GM18526 (cell line): ENCODE results near the gene NVL.

Source experiments
- POLR2A ChIP-seq: IDR thresholded peaks from 3 replicates; pipeline ENCODE4 v1.6.1; 2011; ENCODE audit not compliant: insufficient read length; ENCODE audit errors: extremely low read depth

NVL gene

DNA sequence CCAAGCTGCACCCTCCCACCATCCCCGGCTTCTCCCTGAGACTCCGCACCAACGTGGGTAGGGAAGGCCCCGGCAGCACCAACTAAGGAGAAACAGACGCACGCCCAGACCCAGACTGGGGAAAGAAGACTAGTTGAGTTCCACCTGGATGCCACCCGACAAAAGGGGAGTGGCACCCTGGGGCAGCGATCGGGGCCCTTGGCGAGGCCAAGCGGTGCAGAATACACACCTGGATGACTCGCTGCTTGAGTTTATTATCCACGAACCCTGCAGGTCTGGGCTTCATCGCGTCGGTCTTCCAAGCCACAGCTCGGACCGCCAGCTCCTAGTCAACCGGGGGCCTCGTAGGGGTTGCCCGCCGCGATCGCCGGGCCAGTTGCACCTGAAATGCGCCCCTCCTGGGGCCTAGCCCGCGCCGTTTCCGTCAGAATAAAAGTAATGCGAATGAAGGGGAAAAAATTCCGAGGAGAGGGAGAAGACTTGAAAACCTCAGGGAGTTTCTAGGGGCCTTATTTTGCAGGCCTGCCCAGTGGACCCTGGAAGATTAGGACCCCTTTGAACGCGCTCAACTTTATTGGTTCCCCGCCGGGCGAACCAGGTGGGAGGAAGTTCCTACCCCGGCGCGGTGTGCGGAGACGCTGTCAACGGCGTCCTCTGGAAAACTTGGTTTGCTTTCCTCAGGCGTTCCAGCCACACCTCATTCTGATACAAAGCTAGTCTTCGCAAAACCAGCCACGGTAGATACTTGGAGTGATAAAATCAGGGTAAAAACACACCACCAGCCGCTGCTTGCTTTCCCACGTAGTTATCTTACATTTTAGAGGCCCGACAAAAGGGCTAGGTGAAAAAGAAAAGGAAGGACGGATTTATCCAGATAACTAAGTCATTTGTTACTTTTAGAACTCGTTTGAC lies at the start of gene NVL:
NVL (minus strand) TSS at position 331 of the 912 bp plus-strand sequence; CDS start at position 286, 45 bp downstream.
- peak; percentile 83 for TF ChIP-seq POLR2A

DNA sequence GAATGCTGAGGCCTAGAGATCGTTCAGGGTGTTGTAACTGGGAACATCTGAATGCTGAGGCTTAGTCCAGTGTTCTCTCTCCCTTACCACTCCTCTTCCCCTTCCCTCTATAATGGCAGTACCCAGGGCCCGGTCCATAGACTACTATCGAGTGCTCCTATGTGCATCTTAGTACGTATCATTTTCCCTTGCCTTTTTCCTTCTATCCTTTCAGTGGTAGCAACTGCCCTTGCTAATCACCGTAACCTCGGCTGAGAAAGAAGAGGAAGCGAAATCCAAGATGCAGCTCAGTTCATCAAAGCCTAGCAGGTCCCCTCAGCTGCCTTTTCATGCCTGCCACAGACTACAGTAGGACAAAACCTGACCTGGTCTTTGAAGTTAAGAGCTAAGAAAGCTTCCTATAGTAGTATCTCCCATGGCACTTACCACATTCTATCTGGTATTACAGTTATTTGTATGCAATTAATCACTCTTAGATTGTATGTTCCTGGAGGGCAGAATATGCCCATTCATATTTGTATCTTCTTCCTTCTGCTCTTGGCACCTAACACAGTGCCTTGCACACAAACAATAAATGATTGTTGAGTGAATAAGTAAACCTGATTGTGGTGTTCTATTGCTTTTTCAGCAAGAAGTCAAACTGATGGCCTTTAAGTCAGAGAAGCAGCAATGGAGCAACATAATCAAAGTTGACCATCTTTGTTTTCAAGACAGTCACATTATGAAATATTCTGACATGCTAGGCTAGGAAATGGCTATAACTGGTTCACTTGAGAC lies 49.1 kb upstream of the NVL start:
- TF ChIP-seq POLR2A, result no peak

- no peak for TF ChIP-seq POLR2A
These were observed 47.7 kb upstream of the NVL start for GRCh38 chr1:224377676-224378006.

- TF ChIP-seq POLR2A, result no peak
These were observed 45.1 kb upstream of the NVL start for GRCh38 chr1:224375059-224375458.

DNA sequence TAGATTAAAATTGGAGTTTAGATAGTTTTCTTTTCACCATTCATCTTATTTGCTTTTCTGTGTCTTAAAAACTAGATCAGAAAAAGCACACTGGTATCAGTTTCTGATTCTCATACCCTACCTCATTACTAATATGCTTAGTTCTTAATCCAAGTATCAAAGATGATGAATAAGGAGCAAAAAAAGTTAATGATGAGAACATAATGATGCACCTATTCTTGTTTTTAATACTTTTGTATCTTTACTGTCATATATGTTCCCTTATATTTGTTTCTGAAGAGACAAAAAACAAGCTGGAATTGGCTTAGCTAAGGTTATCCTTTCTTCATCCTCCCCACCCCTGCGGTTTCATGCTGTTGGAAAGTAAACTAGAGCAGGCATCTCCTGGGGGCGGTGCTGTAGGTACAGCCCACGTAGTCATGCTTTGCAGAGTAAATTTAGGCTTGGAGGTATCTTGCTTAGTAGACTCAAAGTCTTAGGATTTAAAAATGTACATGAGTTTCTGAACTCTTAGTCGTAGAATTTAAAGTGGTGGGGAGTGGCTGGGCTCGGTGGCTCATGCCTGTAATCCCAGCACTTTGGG lies 43.1 kb upstream of the NVL start:
- no peak for TF ChIP-seq POLR2A

GRCh38 chr1:224368409-224368808 lies 38.4 kb upstream of the NVL start:
- no peak for TF ChIP-seq POLR2A

- TF ChIP-seq POLR2A, result no peak
These were observed 29.2 kb upstream of the NVL start for GRCh38 chr1:224359207-224359606.

- TF ChIP-seq POLR2A, result no peak
These were observed 28.3 kb upstream of the NVL start for GRCh38 chr1:224358237-224358636.

DNA sequence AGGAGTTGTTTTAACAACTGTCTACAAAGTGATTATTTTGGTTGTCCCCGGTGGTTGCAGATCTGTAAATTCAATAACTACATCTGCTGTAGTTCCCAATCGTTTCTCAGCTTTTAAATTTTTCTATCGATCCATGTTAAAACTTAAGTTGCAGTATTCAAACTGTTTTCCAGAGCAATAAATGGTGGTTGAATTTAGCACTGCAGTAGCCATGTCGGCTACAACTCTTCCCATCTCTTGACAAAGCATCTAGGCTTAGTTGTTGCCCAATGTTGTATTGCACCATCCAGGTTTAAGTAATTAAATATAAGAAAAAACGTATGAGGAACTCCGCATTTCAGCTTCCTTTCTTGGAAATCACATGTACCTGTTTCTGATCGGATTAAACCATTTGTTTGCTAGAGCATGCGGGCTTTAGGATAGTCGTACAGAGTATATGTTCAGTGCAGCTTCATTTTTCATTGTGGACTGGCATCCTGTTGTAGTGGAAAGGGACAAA lies 27.7 kb upstream of the NVL start:
- no peak for TF ChIP-seq POLR2A

GRCh38 chr1:224356685-224357625 lies 27.0 kb upstream of the NVL start, which contains the start of gene CNIH4:
Gene CNIH4, plus strand, starts transcription at chr1:224356879. Its CDS starts 46 bp downstream, at chr1:224356925.
- peak; percentile 82 for TF ChIP-seq POLR2A

- TF ChIP-seq POLR2A, result no peak
These were observed 24.3 kb upstream of the NVL start for GRCh38 chr1:224353975-224354925.

GRCh38 chr1:224348137-224348536 lies 18.2 kb upstream of the NVL start:
- TF ChIP-seq POLR2A, result no peak

DNA sequence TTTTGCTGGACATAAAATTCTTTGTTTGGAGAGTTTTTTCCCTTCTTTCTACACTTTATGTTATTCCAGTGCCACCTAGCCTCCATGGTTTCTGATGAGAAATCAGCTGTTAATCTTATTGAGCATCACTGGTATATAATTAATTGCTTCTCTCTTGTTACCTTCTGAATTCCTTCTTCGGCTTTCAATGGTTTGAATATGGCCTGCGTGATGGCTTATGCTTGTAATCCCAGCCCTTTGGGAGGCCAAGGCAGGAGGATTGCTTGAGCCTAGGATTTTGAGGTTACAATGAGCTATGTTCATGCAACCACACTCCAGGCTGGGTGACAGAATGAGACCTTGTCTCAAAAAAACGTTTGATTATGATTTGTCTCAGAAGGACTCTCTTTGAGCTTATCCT lies 13.7 kb upstream of the NVL start:
- TF ChIP-seq POLR2A, result no peak
